Measurements from ENCODE around the gene SPOP. TPM values are rescaled to one million over a fixed set of nuclear protein-coding genes. Genes with fewer than 3 reads are reported as not detected.

Gene SPOP
- total and polyA plus RNA-seq, 2 of the 4 experiments (the other 2 are of a cell fraction) = 24.9 to 47.5 TPM

DNA sequence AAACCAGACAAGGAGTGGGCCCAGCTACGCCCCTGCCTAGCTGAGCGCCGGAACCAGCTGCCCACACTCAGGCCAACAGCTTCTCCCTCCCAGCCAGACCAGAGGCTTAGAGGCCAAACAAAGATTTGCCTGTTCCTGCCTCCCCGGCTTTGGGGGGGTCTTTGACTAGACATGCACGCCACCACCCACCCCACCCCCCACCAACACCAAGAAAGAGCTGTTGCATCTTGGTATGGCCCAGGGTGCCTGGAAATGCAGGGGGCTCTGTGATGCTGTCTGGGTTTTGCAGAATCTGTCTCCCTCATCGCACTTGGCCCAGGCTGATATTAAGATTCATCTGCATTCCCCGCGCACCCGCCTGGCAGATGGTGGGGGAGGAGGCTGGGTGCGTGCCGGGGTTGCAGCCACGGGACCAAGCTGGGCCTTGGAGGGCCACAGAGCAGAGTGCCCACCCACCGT lies 103.5 kb downstream of the SPOP start:
- H2AFZ ChIP-seq (replicated peaks; ENCODE audit: low read length, poor library complexity) = peak overlapping the region; percentile 63
- intact Hi-C loops (cut with micrococcal nuclease) = loop anchor here (5.0 kb wide), 1 partner anchor 103 kb away; the partner anchor contains the start of gene SPOP
- no peak for DNase-seq

More for the DNA sequence above, 103.5 kb downstream of the SPOP start:
- H3K18ac ChIP-seq (ENCODE audit: low read depth, low read length) = no peak overlapping the region
- 57% methylated on average over 2 of the region's 13 CpGs; no CpG with 5 or more reads in 1 of the 2 experiments for WGBS, 2 experiments (ENCODE audit: extremely low coverage in 2 of 2, insufficient read length in 1 of 2)
- no peak overlapping the region for H3K4me3 ChIP-seq (ENCODE audit: insufficient read depth, low read depth, low read length)
- no peak for ATAC-seq (ENCODE audit: low read depth)
- no peaks in the 10 kb centered on the region for H3K36me3 ChIP-seq (ENCODE audit: control insufficient read depth, insufficient read depth, low read length)
- H3K14ac ChIP-seq (replicated peaks; ENCODE audit: low read depth, low read length) = no peak overlapping the region
- peak overlapping the region; percentile 15 for H2AK9ac ChIP-seq (replicated peaks; ENCODE audit: low read depth, low read length, poor library complexity)
- H3K9ac ChIP-seq (ENCODE audit: low read depth, low read length) = no peak overlapping the region
- CTCF ChIA-PET = no interaction called here
- H3K79me1 ChIP-seq (ENCODE audit: low read depth in 1 of 2, low read length in 2 of 2) = no peaks in the 10 kb centered on the region
- peaks cover 6% of the 10 kb centered on the region for H4K20me1 ChIP-seq (ENCODE audit: insufficient read depth, low read length)
- no peak overlapping the region for H3K56ac ChIP-seq (ENCODE audit: extremely low read depth, insufficient read depth, low read length)
- no peak overlapping the region for H2BK15ac ChIP-seq (ENCODE audit: low read depth, low read length)
- TF ChIP-seq, protein P1, sequence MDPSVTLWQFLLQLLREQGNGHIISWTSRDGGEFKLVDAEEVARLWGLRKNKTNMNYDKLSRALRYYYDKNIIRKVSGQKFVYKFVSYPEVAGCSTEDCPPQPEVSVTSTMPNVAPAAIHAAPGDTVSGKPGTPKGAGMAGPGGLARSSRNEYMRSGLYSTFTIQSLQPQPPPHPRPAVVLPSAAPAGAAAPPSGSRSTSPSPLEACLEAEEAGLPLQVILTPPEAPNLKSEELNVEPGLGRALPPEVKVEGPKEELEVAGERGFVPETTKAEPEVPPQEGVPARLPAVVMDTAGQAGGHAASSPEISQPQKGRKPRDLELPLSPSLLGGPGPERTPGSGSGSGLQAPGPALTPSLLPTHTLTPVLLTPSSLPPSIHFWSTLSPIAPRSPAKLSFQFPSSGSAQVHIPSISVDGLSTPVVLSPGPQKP (IDR thresholded peaks at IDR 0.05; ENCODE audit: borderline replicate concordance, low read depth, low read length) = no peak
- no peak for TF ChIP-seq CEBPB (IDR thresholded peaks at IDR 0.05; ENCODE audit: low read depth, low read length)
- H3K4me2 ChIP-seq (ENCODE audit: low read depth, low read length) = no peak overlapping the region
- no TSS peak for BruUV-seq (replicated peaks)
- no peak overlapping the region for H2BK120ac ChIP-seq (ENCODE audit: low read depth, low read length)
- no peaks in the 10 kb centered on the region for H3K9me3 ChIP-seq (ENCODE audit: control insufficient read depth, insufficient read depth, low read length)
- H2BK20ac ChIP-seq (ENCODE audit: low read depth, low read length) = no peak overlapping the region
- no peak overlapping the region for H4K5ac ChIP-seq (ENCODE audit: low read depth, low read length)
- no peaks in the 10 kb centered on the region for H3K9me1 ChIP-seq (ENCODE audit: insufficient read depth, low read length)
- POLR2A ChIA-PET (ENCODE audit: unreplicated experiment) = no interaction called here
- H4K8ac ChIP-seq (ENCODE audit: low read depth in 2 of 2, low read length in 2 of 2) = no peak overlapping the region
- no peak overlapping the region for H2BK5ac ChIP-seq (ENCODE audit: low read depth, low read length, poor library complexity, severe bottlenecking)
- H3K23ac ChIP-seq (ENCODE audit: low read depth, low read length) = no peak overlapping the region
- peaks cover 4% of the 10 kb centered on the region; the same call in 1 of the 2 replicates for H3K4me1 ChIP-seq (ENCODE audit: control insufficient read depth, insufficient read depth, low read length)
- in situ Hi-C loops (cut with MboI; ENCODE audit: low sequenced_read_pairs) = loop anchor here (5.0 kb wide), 3 partner anchors 123 to 423 kb away; partner anchors contain the start of genes DLX3 and TAC4
- H3K27me3 ChIP-seq (ENCODE audit: control insufficient read depth, insufficient read depth, low read length) = peaks cover 65% of the 10 kb centered on the region
- H2AK5ac ChIP-seq (ENCODE audit: low read depth, low read length) = no peak overlapping the region
- no peak overlapping the region for H4K91ac ChIP-seq (ENCODE audit: insufficient read depth, low read depth, low read length)
- no peak overlapping the region for H3K27ac ChIP-seq (ENCODE audit: insufficient read depth, low read length)
- dilution Hi-C loops (cut with HindIII; ENCODE audit: low sequenced_read_pairs, unreplicated experiment) = no loop called here
- no peak overlapping the region for H3K4ac ChIP-seq (ENCODE audit: low read depth, low read length)
